GM21515 (cell line): Measurements from ENCODE around the gene SLC29A3.
"Not testable (repeated sequence)": the region's sequence is repeated elsewhere in the genome, so short reads cannot be mapped to it uniquely, and the experiment has no call there.

ENCODE experiments used
- ATAC-seq: cut with Tn5 transposase; IDR thresholded peaks from one replicate; pipeline ENCODE4 v1.9.1; 2021; ENCODE audit not compliant: unreplicated experiment

The SLC29A3 gene

DNA sequence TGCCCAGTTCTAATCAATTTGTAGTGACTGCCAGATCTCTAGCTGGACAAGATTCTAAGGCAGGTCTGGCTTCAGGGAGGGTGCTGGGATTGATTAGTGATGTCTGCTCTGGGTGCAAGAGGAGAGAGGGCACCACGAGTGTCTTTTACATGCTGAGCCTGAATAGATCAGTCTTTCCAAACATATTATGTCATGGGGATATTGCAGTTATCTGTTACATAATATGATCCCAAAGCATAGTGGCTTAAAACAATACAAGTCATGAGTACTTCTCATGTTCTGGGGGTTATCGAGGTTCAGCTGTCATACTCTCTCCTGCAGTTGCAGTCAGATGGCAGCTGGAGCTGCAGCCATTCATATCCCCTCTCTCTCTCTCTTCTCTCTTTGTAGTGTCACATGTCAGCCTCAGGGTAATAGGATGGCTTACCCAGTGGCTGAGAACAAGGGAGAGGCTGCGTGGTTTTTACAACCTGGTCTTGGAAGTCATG is 26.0 kb downstream of the SLC29A3 start:
- no peak for ATAC-seq

DNA sequence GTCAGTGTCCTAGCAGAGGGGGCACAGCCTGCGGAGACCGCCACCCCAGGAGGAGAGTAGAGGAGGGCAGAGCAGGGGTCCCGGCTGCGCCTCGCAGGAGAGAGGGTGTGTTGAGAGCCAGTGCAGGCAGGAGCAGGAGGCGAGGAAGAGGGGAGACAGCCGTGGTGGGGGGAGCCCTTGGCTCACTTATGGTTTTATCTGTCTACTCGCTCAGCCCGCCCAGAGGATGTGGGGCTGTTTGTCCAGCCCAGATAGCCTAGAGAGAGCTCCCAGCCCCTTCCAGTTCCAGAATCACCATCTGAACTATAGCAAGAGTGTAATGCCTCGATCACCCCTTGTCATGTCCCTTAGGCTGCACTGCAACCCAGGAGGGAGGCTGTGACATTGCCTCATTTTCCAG is 26.6 kb downstream of the SLC29A3 start:
- no peak for ATAC-seq

DNA sequence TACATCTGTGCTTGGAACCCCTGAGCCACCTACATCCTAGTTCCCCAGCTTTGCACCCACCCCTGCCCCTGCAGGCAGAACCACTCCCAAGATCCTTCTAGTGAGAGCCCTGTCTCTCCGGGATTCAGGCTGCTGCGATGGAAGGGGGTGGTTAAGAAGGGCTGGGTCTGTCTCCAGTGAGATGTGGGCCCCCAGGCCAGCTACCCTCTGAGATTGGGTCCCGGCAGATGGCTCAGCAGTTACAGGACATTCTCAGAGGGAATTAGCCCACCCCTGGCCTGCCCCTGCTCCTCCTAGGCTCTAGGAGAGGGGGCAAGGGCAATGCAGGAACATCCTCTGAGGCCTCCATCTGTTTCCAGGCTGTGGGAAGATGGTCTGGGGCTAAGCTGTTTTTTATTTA is 27.7 kb downstream of the SLC29A3 start:
- no peak for ATAC-seq

DNA sequence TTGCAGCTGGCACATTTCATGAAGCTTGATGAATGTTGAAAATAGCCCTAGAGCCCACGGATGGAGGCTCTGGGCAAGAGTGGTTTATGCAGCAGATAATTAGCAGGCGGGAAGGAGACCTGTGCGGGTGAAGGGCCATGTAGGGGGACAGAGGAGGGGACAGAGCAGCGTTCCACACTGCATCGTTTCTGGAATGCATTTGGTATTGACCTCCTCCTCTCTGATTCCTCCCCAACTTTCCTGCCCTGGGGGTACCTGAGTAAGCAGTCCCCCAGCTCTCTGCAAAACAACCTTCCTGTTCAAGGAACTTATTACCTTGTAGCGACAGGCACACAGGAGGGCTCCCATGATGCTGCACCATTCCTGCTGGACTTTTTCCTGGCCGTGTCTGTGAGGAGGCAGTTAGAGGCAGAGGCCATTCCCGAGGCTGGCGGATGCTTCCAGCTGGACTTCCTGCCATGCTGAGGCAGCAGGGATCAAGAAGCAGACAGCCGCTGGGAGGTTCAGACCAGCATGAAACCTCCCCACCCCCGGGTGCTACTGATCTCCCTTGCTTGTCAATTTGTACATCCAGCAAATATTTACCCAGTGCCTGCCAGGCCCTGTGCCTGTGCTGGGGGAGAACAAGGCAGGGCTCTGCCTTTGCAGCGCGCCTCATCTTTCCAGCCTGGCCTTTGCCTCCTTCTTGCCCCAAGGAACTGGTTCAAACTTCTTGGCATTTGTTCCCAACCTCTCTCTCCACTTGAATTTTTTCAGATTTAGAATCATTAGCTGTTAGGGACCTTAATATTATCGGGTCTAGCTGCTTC is 28.7 kb downstream of the SLC29A3 start:
- no peak for ATAC-seq

DNA sequence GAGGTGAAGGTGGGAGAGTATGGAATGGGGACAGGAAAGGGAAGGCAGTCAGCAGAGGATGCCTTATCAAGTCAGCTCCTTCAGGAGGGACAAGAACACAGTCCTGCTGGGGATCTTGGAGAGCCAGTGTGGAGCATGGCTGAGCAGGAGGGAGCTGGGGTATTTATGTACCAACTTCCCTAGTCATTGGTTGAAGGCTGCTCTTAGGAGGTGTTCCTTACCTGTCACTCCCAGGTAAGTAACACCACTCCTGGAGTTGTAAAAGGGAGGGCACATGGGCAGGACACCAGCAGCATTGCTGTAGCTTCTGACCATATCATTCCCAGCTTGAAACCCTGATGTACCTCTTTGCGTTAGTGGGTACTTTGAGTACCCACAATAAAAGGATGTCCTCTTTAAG is 29.8 kb downstream of the SLC29A3 start:
- no peak for ATAC-seq

DNA sequence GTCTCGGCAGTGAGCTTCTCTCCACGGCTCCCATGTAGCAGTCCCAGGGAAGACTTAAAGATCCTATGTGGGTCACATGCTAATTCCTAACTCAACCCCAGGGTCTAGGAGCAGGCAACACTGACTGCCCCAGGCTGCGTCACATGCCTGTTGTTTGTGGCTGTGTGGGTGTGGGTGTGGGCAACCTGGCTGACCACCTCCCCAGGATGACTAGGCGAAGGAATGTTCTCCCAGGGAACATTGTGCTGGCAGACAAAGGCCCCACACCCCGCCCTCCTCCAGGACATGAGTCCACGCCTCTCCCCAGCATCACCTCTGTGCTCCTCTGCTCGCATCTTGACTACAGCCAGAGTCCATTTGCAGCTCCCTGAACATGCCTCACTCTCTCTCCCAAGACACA is 30.3 kb downstream of the SLC29A3 start:
- ATAC-seq, result no peak

DNA sequence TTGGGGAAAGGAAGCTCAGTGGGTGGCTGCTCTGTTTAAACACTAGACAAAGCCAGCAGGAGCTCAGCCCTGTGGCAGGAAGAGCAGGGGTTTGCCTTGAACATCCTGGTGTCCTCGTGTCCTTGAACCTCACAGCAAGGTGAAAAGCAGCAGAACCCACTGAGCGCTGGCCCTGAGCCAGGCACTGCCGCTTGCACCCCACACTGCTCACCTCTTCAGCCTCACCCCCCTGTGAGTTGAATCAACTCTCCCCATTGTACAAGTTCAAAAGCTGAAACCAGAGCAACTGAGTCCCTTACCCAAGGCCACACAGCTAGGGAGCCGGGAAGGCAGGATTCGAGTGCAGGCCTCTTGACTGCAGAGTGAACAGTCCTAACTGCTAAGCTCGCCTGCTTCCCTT is 32.0 kb downstream of the SLC29A3 start:
- ATAC-seq, result no peak

DNA sequence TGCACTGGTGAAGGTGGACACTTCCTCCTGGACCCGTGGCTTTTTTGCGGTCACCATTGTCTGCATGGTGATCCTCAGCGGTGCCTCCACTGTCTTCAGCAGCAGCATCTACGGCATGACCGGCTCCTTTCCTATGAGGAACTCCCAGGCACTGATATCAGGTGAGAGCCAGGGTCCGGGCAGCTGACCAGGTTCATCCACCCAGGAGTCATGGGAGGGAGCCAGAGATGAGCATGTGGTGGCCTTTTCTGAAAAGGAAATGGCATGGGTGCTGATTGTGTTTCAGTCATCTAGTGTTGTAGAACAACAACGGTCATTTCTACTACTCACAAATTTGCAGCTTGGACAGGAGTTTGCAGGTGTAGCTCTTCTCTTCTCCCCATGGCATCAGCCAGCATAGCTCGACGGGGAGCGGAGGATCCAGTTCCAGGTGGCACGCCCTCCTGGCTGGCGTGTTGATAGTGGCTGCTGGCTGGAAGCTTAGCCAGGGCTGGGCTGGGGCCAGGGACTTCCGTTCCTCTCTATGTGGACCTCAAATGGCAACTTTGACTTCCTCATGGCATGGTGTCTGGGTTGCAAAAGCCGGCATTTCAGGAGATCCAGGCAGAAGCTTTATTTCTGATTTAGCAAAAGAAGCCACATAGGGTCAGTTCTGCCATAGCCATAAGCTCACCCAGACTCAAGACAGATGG is 32.7 kb downstream of the SLC29A3 start:
- ATAC-seq, result no peak

DNA sequence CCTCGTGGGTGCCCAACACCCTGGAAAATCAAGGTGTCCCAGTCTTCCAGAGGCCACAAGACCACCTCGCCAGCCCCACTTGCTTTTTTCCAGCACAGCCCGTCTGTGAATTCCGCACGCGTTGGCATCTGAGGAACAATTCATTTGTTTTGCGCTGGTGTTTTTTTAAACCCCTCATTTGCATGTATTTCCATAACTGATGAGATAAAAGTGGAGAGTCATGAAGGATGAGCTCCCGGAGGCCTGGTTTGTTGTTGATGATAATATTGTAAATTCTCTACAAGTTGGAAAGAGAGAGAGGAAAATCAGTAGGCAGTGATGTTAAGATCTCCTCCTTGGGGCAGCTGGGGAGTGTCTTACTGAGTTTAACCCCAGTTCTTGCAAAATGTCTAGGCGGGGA is 34.6 kb downstream of the SLC29A3 start:
- no peak for ATAC-seq

DNA sequence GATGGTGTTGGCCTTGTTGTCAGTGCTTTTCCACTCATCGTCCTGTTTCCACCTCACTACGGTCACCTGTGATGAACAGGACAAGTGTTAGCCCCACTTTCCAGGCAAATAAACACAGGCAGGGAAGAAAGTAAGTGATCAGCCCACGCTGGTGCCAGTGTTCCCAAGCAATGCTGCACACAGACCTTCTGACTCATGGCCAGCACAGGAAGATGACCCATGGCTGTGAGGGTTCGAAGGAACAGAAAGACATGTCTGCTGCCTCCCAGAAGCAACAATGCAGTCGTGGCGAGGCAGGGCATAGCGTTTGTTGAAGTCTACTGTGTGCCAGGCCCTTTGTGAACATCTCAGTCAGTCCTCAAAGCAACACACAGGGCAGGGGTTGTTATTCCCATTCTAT is 35.7 kb downstream of the SLC29A3 start:
- no peak for ATAC-seq

DNA sequence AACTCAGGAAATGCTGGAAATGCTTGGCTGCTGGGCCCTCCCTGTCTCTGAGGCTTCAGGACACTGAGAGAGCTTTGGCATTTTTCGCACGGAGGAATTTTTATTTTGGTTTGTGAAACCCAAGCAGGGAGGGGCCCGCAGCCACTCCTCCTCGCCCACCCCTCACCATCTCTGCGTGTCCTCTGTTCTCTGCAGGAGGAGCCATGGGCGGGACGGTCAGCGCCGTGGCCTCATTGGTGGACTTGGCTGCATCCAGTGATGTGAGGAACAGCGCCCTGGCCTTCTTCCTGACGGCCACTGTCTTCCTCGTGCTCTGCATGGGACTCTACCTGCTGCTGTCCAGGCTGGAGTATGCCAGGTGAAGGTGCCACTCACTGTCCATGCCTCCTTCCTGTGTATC is 36.8 kb downstream of the SLC29A3 start:
- ATAC-seq, result no peak

DNA sequence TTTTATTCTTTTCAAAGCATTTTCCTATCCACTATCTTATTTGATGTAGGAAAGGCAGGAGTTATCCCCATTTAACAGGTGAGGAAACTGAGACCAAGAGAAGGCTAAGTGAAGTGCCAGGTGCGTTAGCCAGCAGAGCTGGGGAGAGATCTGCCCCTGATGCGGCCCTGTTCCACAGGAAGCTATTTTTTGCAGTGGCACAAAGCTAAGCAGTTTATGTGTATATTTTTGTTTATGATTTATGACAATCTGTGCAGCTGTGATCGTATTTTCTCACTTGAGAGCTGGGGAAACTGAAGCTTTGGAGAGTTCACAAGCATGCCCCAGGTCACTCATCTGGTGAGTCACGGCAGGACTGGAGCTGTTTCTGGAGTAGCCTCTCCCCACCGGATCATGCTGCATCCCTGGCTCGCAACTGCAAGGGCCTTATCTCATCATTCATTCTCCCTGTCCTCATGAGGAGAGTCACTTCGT is 38.8 kb downstream of the SLC29A3 start:
- ATAC-seq, result no peak

DNA sequence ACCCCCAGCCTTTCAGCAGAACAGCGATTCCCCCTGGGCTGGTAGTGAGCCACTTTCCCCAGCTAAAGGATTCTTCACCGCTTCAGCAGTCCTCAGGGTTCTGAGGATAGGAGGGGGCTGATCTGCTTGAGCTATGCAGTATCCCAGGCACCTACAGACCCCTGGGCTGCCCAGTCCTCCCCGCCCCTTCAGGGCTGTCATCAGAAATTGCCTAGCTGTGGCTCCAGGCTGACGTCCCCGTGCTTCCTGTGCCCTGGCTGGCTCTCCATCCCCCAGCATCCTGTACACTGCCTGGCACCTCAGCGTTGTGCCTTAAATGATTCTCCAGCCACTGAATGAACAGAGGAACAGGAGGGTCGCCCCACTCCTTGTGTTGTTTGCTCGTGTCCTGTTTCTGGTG is 39.2 kb downstream of the SLC29A3 start:
- no peak for ATAC-seq

DNA sequence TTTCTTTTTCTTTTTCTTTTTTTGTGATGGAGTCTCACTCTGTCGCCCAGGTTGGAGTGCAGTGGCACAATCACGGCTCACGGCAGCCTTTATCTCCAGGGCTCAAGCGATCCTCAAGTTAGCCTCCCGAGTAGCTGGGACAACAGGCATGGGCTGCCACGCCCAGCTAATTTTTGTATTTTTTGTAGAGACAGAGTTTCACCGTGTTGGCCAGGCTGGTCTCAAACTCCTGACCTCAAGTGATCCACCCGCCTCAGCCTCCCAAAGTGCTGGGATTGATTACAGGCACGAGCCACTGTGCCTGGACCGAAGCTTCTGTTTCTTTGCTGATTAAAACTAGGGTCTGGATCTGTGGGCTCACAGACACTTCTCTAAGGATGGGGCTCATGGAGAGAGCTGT is 39.8 kb downstream of the SLC29A3 start:
- ATAC-seq, result not testable (repeated sequence)

DNA sequence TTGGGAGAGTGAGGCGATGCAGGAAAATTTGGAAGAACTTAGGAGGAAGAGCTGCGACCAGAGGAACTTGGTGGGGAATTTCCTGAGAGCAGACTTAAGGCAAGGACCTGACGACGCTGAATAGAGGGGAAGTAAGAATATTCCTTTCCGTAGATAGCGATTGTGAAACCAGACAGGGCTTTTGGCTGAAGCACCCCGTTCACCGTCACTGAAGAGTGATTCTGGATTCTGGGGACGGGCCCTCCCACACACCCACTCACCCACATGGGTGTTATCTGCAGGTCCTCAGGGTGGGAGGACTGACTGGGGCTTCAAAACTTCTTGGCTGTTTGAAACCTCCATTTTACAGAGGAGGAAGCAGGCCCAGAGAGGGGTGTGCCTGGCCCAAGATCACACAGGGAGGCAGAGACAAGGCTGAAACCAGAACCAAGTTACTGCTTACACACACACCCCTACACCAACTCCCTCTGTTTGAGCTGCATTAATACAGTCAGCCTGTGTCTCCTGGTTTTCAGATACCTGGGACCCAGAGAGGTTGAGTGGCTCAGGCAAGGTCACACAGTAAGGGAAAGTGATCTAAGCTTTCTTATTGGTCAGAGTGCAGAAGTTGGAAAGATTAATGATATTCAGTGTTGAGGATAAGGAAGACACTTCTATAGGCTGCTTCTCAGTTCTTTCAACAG is 40.4 kb downstream of the SLC29A3 start:
- no peak for ATAC-seq

DNA sequence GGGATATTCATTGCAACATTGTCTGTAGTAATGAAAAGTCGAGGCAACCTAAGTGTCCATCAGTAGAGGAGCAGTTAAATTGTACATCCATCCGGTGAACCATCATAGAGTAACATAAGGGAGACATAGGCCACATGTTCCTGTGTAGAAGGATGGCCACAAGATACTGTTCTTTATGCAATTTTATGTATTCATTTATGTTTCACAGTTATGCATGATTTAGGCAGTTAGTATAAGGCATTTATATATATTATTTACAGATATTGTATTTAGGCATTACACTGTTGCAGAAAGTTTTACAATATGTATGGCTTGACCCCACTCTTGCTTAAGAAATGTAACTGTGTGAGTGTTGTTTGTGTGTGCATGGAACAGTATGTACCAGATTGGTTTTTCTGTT is 41.7 kb downstream of the SLC29A3 start:
- no peak for ATAC-seq

DNA sequence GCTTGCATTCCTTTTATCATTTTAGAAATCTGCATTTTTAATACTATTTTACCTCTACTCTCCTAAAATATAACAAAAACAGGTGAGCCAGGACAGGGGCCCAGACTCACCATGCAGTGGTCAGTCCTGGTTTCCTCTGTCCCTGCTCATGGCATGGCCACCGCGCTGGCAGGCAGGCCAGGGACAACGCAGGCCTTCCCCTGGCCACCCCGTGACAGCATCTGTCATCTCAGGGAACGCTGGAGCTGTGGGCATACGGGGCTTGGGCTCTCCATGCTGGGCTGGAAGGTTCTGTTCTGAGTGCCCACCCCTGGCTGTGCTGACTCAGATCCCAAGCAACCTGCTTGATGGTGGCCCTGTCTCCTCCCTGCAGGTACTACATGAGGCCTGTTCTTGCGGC is 42.5 kb downstream of the SLC29A3 start:
- no peak for ATAC-seq

DNA sequence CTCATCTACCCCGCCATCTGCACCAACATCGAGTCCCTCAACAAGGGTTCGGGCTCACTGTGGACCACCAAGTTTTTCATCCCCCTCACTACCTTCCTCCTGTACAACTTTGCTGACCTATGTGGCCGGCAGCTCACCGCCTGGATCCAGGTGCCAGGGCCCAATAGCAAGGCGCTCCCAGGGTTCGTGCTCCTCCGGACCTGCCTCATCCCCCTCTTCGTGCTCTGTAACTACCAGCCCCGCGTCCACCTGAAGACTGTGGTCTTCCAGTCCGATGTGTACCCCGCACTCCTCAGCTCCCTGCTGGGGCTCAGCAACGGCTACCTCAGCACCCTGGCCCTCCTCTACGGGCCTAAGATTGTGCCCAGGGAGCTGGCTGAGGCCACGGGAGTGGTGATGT is 43.1 kb downstream of the SLC29A3 start:
- ATAC-seq, result no peak

DNA sequence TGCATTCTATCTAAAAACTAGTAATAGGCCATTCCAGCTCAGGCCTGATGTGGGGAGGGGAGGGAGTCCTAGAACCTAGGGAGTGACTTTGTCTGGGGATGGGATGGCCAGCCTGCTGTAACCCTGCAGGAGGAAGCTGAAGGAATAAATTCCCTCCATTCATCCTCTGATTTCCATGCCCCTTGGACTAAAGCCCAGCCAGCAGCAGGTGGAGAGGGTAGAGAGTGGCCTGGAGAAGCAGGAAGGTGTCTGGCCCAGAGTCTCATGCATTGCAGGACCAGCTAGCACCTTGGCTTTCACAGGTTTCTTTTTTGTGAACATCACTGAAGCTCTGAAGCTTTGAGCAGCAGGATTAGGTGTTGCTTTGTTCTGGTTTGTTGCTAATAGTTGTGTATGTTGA is 44.9 kb downstream of the SLC29A3 start:
- ATAC-seq, result no peak

DNA sequence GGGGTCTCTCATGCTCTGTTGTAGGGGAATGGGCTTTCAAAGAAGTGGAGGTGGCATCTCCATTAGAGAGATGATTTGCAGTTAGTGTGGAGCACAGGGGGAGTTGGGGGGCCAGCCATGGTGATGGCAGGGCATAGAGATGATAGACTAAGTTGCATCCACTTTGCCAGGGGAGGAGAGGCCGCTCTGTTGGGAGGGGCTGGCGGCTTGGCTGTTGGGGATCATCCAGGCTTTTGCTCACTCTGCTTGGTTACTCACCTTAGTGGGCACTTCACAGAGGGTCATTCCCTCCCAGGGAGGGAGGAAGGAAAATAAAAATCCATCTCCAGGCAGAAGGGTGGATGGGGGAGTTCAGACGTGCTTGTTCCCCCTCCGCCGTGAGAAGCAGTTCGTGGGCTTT is 46.3 kb downstream of the SLC29A3 start:
- no peak for ATAC-seq

DNA sequence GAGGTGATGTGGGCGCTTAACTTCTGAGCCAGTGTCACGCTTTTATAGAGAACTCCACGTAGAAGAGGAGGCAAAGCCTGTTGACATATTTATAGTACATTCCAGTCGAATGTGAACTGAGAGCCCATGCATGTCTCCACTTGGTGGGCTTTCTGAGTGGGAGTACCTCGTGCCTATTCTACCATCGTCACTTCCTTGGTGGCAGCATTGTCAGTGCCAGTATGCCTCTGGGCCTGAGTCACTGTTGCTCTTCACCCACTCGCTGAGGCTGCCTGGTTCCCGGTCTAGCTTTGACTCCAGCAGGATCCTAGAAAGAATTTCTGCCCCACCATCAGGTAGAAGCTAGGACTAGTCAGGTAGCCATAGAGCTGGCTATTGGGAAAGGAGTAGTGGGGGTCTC is 47.6 kb downstream of the SLC29A3 start:
- ATAC-seq, result no peak

DNA sequence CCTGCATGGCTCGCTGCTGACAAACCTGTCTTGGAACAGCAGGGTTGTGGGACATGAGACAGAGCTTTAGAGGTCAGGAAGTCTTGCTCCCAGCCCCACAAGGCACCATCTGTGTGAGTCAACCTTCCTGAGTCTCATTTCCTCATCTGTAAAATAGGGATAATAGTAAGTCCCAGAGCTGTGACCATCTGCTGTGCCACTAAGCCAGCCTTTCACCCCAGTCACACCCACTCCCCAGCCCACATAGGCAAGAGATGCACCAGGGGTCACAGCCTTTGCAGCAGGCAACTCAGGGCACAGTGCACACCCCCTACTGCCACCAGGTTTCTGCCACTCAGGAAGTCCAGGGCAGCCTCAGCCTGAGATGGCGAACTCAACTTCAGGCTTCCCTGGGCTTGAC is 48.2 kb downstream of the SLC29A3 start:
- no peak for ATAC-seq
